HTR-8/SVneo (cell line): ENCODE measurements around the gene RBPJL.
"Not testable (repeated sequence)": the region's sequence is repeated elsewhere in the genome, so short reads cannot be mapped to it uniquely, and the experiment has no call there.

Experiments used
- DNase-seq: peaks from one replicate; pipeline ENCODE4 v3.0.0; 2011; ENCODE audit warnings: low spot score, mixed read lengths; ENCODE audit not compliant: insufficient read length
- FAIRE-seq: peaks from 2 replicates; lab custom pipeline; 2011; peaks lifted over from hg19 to GRCh38; lab: Jason Lieb, UNC

Gene RBPJL

GRCh38 chr20:45340236-45340847 is 33.7 kb downstream of the RBPJL start:
- no peak for DNase-seq

GRCh38 chr20:45340951-45341350 is 34.3 kb downstream of the RBPJL start:
- DNase-seq (no peak), FAIRE-seq (no peak)

More at GRCh38 chr20:45340236-45340847, 33.7 kb downstream of the RBPJL start:
- no peak for FAIRE-seq

DNA sequence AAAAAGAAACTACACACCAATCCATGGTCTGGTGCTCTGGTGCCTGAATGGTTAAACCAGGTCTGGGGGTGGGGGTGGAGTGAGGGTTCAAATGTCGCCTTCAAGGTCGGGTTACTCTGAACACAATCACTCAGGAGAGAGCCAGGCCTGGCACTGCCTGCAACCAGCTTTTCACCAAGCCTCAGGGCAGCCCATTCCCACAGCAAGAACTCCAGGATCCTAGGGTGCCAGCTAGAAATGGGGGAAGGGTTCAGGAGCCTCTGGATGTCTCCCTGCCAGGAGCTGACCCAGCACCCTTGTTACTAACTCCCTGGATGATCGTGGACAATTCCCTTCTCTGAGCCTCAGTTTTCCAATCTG is 34.9 kb downstream of the RBPJL start:
- DNase-seq: no peak
- FAIRE-seq: no peak

DNA sequence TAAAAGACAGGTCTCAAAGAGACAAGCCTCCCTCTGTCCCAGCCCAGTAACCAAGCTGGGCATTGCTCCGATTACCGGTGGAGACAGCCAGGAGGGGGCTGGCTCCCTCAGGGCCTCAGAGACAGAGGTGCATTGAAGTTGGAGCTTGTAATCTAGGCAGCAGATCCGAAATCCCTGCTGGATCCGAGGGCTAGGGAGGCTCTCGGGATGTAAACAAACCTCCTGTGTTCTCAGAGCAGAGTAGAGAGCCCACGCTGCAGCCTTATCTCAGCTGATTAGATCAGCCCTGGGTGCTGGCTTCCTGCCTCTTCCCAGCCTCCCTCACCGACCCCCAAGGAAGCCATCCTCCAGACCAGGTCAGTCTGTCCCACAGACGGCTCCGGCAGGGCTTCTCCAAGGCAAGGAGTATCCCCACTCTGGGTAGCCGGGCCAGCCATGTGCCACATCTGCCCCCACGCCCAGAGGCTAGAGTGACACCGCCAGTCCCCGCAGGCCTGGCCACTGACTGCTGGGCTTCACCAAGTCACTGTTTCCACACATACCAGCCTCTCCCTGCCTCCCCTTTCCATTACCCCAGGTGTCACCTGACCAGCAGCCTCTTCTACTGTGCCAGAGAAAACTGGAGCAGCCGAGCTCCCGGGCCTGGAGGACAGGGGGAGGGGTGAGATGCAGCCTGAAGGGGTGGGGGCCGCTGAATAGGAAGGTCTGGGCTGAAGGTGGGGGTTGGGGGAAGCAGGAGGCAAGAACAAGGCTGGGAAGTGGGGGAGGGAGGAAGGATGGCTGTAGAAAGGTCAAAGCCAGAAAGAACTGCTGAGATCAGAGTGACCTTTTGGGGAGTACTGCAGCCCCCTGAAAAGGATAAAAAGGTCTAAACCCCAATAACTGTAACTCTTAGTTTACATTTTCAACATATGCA is 35.6 kb downstream of the RBPJL start:
- DNase-seq (peak; percentile 73), FAIRE-seq (peak; percentile 86)

DNA sequence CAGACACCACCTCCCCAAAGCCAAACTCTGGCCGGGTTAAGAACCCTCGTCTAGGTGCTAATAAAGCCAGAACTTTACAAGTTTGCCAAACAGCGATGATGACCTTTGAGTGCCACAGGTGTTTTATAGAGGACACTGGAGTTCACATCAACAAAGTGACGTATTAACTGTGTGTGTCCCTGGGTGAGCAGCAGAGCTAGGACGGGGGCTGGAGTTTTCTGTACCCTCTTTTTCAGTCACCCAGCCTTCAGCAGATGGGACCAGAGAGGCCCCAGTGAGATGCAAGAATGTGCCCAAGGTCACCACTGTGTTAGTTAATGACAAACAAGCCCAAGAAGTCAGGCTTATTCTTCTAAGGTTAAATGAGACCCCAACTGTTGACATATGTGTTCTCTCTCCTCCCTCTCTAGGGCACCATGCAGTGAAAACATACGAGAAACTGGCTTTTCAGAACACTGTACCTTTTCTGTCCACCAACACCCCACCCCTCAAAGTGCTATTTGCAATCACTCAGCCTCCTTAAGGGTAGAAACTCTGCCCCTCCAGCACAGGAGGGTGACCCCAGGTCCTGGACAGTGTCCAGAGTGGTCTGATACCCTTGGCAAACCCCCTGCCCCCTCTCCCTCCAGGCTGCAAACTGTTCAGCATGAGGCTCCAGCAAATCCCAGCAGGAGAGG is 36.4 kb downstream of the RBPJL start:
- DNase-seq: no peak
- FAIRE-seq: no peak

GRCh38 chr20:45343532-45344167 is 37.0 kb downstream of the RBPJL start:
- FAIRE-seq: peak; percentile 71
- no peak for DNase-seq

DNA sequence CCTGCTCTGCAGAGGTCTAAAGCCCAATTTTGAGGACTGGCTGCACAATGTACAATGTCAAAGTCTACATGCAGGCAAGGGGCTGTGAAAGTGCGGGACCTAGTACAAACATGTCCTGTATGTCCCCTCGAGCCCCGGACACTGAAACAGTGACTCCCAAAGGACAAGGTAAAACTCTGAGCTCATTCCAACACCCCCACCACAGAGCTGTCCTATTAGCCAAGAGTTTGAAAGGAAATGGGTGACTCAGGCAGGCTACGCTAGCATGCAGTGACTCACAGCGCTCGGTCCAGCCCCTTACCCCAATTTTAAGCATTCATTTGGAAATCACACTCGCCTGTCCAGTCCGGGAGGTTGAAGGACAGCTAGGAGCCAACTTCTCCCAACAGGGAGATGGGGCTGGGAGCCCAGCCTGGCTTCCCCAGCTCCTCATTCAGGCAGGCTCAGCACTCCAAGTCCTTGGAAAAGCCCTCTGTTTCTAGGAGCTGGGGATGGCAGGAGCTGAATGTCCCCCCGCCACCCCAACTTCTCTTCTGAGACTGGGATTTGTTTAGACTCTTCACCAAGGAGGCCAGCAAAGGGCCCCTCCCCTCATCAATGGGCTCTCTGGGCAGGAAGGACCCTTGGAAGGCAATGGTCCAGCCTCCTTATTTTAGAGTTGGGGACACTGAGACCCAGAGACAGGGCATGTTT is 37.7 kb downstream of the RBPJL start:
- peak; percentile 94 for FAIRE-seq

DNA sequence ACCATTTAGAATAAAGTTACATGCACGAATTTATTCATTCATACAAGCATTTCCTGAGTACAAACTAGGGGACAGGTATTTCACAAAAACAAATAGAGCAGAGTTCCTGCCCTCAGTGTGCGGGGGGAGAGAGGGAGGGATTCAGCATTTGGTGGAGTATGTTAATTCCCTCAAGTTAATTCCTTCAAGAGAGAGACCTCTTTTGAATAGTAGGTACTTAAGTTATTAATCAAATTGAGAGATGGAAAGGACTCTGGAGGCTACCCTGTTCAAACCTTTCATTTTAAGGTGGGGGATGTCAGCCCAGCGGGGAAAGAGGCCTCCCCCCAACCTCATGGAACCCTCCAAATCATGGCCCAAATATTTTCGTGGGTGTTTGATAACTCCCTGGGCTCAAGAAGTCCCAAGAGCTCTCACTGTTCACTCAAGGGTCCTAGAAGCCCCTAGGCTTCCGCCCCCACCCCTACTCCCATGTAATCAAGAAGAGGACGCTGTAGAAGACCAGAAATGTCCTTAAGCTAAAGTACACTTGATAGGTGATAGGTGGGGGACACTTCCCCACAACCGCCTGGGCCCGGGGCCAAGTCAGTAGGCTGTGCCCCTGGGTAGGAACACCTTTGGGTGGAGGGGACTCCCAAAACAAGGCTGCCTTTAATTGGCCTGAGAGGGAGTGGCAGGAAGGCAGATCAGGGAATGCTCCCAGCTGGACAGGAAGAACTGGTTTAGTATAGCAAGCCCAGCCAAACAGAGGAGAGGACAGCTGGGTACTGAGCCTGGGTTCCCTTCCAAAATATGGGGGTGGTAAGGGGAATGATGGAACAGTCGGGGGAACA is 38.7 kb downstream of the RBPJL start:
- DNase-seq: no peak
- FAIRE-seq: no peak

More for the DNA sequence above, 37.7 kb downstream of the RBPJL start:
- peak; percentile 94 for DNase-seq

GRCh38 chr20:45346291-45346718 is 39.7 kb downstream of the RBPJL start:
- DNase-seq: no peak
- FAIRE-seq: no peak

- no peak for FAIRE-seq
- DNase-seq: no peak
These were observed 40.2 kb downstream of the RBPJL start for GRCh38 chr20:45346851-45347250.

DNA sequence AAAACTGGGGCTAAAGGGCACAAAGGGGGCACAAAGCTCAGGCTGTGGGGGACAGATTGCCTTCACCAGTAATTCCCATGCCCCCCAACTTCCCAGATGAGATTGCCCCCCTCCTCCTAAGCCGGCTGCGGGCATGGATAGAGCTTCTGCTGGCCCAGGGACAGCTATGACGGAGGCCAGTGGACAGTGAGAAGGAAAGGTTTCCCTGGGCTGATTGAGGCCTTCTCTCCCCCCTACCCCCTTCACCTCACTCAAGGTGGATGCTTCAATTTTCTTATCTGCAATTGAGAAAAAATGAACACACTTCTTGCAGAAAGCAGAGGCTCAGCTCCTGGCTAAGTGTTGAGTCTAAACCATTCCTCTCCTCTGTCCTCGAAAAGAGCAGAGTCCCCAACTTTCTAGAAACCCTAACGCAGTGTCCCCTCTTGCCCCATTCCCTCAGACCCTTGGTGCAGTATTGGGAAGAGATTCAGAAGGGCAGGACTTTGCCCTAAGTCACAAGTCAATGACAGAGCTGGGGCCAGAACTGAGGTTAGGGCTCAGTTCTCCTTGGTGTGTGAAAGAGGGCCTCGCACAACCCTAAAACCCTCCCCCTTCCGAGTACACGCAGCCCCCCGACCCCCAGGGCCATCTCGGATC is 40.8 kb downstream of the RBPJL start:
- FAIRE-seq (peak; percentile 49), DNase-seq (no peak)

DNA sequence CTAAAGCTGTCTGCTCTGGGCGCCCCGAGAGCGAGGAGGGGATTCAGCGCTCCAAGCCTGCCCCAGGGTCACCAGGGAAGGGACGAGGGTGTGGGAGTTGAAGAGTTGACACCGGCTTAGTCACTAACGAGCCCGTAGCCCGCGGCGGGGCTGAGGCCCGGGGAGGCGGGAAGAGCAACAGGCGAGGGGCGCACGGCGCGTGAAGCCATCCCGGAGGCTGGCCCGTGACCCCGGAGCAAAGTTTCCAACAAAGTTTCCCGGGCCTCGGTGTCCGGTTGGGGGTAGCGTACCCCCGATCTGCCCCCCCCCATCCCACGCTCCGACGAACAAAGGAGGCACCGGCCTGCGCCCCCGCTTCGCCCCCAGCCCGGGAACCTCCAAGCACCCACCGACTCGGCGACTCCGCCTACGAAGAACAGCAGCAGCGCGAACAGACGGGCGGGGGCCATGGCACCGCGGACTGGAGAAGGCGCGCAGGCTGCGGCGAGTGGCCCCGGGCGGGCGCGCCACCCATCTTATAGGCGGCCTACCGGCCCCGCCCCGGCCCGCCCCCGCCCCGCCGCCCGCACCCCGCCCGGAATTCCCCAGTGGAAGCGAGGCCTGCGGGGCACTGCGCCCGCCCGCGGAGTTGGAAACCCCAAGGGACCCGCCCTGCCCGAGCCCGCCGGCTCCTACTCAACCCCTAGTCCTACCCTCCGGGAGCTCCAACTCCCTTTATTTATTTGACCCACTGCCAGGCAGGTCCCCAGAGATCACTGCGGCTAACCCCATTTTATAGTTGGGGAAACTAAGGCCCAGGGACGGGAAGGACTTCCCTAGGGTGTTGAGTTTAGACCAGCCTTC is 41.5 kb downstream of the RBPJL start, which contains the start of gene SDC4:
SDC4 (minus strand) TSS at position 489 of the 843 bp plus-strand sequence; CDS start at position 449, 40 bp downstream.
- DNase-seq (peak; percentile 87), FAIRE-seq (peak; percentile 74)

DNA sequence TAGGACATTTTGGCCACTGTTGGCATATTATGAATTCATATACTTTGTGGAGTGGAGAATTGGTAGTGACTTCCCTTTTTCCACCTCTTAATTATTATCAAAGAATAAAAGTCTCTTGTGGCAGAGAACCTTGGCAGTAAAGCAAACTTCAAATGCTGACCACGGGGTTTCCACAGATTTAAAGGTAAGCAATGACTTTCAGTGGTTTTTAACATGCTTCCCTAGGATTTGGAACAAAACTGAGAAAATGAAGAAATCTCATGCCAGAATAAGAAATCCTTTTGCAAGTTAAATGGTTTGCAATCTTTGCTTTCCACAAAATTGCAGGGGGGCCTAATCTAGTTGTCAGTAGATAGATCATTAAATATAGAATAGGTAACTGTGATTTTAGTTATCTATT is 43.6 kb downstream of the RBPJL start:
- DNase-seq (no peak), FAIRE-seq (no peak)

- FAIRE-seq, DNase-seq: not testable (repeated sequence)
These were observed 44.2 kb downstream of the RBPJL start for GRCh38 chr20:45350795-45351194.

GRCh38 chr20:45352729-45353128 is 46.1 kb downstream of the RBPJL start:
- FAIRE-seq: no peak
- DNase-seq: no peak

GRCh38 chr20:45353746-45354145 is 47.1 kb downstream of the RBPJL start:
- no peak for FAIRE-seq

DNA sequence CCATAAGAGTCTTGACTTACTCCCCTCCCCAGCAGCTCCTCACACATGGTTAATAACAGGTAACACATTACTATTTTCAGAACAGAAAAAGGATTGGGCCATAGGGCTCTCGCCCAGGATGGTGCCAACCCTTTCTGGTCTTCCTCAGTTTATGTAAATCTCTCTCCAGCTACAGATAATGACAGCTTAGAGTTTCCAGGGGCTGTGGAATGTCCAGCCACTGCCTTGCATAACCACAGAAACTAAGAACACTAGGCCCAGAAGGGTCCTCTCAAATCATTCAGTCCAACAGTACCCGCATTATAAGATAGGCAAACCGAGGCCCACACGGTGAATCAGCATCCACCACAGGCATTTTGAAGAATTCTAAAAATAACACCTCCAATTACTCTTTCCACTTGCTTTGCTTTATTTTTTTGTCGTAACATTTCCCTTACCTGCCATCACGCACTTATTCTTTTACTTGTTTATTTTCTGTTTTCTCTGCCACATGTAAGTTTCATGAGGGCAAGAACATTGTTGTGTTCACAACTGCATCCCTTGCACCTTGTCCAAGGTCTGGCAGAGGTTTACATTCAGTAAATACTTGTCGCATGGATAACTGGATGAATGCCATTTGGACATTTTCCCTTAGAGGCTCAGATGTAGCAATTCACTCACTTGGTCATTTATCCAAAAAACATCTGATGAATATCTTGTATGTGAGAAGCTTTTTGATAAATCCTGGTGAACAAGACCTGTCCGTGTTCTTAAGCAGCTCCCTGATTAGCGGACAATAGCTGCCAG is 48.0 kb downstream of the RBPJL start:
- DNase-seq: no peak

More at GRCh38 chr20:45353746-45354145, 47.1 kb downstream of the RBPJL start:
- no peak for DNase-seq

More for the DNA sequence above, 48.0 kb downstream of the RBPJL start:
- FAIRE-seq: peak; percentile 74
